Measurements from ENCODE around the gene CLDN5.
"Not testable (repeated sequence)": the region's sequence is repeated elsewhere in the genome, so short reads cannot be mapped to it uniquely, and the experiment has no call there.

CLDN5 gene

GRCh38 chr22:19547620-19548019 is 23.4 kb upstream of the CLDN5 start:
- no peak for DNase-seq

GRCh38 chr22:19546680-19547079 is 22.5 kb upstream of the CLDN5 start:
- no peak for DNase-seq

DNA sequence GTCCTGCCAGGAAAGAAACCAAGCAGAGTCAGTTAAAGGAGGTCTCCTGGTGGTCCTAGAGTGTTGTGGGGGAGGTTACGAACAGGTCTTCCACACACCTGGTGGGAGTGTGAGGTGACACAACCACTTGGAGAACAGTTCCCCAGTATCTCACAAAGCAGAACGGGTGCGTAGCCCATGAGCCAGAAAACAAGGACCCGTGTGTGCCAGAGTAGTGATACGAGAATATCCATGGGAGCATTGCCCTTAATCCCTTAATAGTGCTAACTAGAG is 21.7 kb upstream of the CLDN5 start:
- no peak for DNase-seq

DNA sequence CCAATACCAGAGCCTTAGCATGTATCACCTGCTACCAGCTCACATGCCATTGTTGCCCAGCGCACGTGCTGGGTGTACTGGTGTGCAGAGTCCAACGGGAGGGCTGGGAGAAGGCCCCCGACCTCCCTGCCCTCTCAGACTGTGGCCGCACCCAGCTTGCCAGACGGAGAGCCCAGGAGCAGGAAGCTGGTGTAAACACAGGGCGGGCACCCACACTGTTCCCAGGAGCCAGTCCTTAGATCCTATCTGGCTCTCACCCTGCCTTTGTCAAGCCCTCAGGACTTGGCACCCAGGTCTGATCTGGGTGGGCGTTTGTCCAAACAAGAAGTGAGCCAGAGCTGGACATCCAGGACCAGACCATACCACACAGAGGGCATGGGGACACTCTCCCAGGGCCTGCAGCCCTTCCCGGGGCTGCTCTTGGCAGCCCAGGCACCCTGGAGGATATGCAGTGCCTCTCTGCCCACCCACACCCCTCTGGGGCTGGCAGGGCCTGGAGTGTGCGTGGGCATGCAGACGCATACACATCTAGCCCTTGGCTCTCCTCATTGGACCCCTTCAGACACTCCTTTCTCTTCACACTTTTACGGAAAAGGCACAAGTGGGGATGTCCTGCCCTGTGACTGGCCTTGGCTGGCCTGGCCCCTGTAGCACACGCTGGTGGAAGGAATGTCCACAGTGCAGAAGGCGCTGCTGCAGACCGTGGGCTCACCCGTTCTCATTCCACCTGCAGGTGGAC is 19.9 kb upstream of the CLDN5 start:
- no peak for DNase-seq

- no peak for DNase-seq
Observed at GRCh38 chr22:19540394-19540793, 16.2 kb upstream of the CLDN5 start.

- DNase-seq = no peak
Observed at GRCh38 chr22:19537941-19538488, 13.8 kb upstream of the CLDN5 start.

GRCh38 chr22:19536564-19536963 is 12.4 kb upstream of the CLDN5 start:
- no peak for DNase-seq

- no peak for DNase-seq
Observed at GRCh38 chr22:19535001-19535400, 10.8 kb upstream of the CLDN5 start.

DNA sequence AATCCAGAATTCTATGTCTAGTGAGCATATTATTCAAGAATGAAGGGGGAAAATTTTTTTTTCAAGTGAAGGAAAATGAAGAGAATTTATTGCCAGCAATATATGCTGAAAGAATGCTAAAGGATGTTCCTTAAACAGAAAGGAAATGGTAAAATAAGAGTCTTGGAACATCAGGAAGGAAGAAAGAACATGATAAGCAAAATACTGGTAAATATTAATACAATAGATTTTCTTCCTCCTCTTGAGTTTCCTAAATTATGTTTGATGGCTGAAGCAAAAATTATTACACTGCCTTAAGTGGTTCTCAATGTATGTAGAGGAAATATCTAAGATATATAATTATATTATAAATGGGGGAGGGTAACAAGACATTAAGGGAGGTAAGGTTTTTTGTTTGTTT is 9.6 kb upstream of the CLDN5 start:
- DNase-seq = no peak

DNA sequence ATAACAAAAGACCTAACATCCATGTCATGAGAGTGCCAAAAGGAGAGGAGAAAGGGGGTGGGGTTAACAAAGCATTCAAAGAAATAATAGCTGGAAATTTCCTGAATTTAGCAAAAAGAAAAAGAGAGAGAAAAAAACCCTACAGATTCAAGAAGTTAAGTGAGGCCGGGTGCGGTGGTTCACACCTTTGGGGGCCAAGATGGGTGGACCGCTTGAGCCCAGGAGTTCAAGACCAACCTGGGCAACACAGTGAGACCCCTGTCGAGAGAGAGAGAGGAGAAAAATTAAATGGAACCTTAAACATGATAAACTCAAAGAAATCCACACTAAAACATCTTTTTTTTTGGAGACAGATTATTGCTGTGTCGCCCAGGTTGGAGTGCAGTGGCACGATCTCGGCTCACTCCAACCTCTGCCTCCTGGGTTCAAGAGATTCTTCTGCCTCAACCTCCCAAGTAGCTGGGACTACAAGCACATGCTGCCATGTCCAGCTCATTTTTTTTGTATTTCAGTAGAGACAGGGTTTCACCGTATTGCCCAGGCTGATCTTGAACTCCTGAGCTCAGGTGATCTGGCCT is 8.9 kb upstream of the CLDN5 start:
- DNase-seq = no peak

DNA sequence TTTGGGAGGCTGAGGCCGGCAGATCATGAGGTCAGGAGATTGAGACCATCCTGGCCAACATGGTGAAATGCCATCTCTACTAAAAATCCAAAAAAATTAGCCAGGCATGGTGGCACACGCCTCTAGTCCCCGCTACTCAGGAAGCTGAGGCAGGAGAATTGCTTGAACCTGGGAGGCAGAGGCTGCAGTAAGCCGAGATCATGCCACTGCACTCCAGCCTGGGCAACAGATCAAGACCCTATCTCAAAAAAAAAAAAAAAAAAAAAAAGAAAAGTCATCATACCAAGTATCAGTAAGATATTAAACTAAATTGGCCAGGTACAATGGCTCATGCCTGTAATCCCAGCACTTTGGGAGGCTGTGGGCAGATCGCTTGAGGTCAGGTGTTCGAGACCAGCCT is 7.1 kb upstream of the CLDN5 start:
- not testable (repeated sequence) for DNase-seq

DNA sequence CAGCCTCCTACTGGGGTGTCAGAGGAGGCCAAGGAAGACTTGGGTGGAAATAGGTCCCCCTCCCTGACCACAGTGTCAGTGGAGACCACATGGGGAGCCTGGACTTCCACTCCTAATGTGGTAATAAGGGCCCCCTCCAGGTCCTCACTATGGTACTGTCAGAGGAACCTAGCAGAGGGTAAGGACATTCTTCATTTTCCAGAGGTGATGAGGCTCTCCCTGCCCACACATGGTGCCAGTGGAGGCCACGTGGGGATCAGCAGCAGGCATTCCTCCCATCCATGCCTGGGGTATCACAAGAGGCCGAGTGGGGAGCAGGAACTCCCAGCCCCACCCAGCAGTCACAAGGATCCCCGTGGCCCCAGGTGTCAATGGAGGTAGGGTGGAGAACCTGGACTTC is 6.5 kb upstream of the CLDN5 start:
- DNase-seq = no peak

DNA sequence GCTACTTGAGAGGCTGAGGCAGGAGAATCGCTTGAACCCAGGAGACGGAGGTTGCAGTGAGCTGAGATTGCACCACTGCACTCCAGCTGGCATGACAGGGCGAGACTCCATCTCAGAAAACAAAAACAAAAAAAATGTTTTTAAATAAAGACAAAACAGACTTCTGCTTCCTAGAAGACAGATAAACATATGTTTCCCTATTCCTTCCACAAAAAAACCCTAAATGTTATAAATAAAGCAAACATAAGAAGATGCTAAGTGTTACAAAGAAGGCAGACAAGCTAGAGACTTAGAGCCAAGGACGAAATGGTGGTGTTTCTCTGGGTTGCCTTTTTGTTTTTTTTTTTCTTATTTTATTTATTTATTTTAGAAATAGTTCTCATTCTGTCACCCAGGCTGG is 5.6 kb upstream of the CLDN5 start:
- DNase-seq = no peak

DNA sequence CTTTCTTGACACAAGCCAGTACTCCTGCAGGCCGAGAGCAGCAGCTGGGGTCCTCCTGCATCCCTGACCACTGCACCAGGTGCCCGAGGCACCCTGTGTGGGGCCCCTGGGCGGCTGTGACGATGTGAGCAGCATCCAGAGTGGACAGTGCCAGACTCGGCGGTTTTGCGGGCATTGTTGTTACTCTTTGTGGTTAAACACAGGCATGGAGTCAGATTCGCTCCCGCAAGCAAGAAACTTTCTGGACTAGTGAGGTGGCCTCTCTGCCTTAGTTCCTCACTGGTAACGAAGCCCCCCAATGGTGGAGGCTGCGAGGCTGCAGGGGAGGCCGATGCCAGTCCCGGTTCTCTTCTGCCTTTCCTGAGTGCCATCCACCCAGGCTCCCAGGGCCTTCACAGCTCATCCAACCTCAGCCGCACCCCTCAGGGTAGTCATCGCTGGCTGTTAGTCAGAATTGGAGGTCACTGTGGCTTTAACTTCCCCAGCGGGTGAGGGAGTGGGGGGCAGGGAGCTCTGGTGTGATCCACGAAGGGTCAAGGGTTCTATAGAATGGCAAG is 3.7 kb upstream of the CLDN5 start:
- DNase-seq = no peak

DNA sequence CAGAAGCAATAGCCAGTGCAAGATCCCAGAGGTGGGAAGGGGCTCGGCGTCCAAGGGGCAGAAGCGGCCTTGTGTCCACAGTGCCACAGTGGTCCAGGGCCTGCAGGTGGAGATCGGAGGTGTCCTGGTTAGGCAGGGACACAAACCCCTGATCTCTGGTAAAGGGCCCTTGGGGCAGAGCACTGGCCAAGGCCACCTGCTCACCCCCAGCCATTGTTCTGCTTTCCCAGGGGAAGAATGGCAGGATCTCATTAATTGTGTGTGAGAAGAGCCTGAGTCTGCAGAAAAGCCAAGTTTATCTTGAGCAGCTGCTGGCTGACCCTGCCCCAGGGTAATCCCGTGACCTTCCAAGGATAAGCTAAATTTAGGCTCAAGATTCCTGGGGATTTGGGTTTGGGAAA is 3.1 kb upstream of the CLDN5 start:
- DNase-seq = no peak

DNA sequence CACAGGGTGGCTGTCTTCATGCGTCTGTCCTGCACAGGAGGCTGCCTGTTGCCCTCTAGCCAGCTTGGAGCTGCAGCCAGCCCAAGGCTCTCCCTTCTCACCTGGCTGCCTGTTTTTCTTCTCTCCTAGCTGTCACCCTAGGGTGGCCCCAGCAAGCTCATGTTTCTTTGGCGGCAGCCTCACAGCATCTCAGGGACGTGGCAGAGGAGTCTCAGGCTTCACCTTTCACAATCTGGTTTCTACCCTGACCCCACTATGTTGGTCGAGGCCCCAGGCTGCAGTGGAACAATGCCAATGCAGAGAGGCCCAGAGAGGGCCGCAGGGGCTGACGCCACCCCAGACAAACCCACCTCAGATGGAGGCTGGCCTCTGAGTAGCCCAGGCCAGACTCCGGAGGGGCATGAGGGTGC is 2.5 kb upstream of the CLDN5 start:
- no peak for DNase-seq

DNA sequence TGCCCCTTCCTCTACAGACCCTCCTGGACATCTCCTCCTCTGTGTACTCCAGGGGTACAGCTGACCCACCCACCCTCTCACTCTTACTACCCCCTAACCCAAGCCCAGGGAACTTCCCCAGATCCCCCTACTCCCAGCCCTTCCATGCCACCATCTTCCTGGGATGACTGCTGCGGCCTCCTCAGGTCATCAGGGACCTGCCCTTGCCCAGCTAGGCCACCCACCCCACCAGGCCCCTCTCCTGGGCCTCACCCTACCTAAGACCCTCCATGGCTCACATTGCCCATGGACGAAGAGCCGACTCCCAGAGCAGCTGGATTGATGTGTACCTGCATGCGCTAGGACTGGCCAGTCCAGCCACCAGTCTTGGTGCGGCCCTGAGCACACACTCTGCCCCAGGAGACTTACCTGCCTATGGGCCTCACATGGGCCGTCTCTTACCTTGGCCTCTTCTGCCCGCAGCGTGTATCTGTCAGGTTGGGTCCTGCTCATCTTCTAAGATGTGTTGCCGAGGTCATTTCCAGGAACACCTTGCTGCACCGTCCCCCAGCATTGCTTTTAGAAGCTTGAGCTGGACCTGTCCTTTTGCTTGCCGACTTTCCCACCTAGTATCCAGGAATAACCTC is 2.0 kb upstream of the CLDN5 start:
- DNase-seq = no peak

GRCh38 chr22:19525666-19526065 is 1.5 kb upstream of the CLDN5 start:
- no peak for DNase-seq

- no peak for DNase-seq
Observed at GRCh38 chr22:19525116-19525660, 978 bp upstream of the CLDN5 start.

- no peak for DNase-seq
Observed at GRCh38 chr22:19523240-19524169, 705 bp downstream of the CLDN5 start.

- no peak for DNase-seq
Observed at GRCh38 chr22:19522881-19523239, 1.4 kb downstream of the CLDN5 start.

- no peak for DNase-seq
Observed at GRCh38 chr22:19522190-19522880, 1.9 kb downstream of the CLDN5 start.

All from stimulated activated CD4-positive, alpha-beta T cell treated with anti-CD3 and anti-CD28 coated beads, Interleukin-4, amount 100 ng/mL, for 4 hours (primary cell).